ENCODE data around the gene KIAA0232.

GRCh38 chr4:6923507-6923906 lies 141.0 kb downstream of the KIAA0232 start:
- TF ChIP-seq TAF1 (conservative IDR thresholded peaks at IDR 0.05) (no peak), CTCF (IDR thresholded peaks at IDR 0.05; ENCODE audit: low read depth, low read length, missing input control) (no peak), REST (IDR thresholded peaks at IDR 0.05) (no peak), RXRA (IDR thresholded peaks at IDR 0.05) (no peak)
